LoVo (cell line): ENCODE results near the gene LINGO3.

Experiments used
- DNase-seq: peaks from one replicate; pipeline ENCODE4 v3.0.0-alpha.2; 2016; ENCODE audit warnings: low spot score

LINGO3 gene

DNA sequence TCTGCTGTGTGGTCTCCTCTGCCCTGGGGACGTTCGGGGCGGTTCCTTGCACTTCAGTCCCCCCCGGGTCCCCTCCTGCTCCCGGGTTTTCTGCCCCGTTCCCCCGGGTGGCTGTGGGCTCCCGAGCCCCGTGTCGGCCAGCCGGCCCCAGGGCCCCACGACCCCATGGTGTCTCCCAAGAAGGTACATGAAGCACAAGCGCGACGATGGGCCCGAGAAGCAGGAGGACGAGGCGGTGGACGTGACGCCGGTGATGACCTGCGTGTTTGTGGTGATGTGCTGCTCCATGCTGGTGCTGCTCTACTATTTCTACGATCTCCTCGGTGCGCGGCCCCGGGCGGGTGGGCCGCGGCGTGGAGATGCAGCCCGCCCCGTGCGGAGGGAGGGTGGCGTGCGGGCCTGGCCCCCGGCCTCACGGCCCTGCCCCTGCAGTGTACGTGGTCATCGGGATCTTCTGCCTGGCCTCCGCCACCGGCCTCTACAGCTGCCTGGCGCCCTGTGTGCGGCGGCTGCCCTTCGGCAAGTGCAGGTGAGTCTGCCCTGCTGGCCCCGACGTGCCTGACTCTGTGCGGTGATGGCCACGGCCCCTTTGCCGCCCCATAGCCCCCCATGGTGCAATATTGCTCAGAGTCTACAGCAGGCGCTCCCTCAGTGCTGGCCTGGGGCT, 31.8 kb upstream of the LINGO3 start:
- no peak for DNase-seq

GRCh38 chr19:2338751-2339643, 31.0 kb upstream of the LINGO3 start:
- no peak for DNase-seq

- DNase-seq, result no peak
These were observed 30.2 kb upstream of the LINGO3 start for GRCh38 chr19:2338055-2338615.

GRCh38 chr19:2337329-2337707, 29.4 kb upstream of the LINGO3 start:
- DNase-seq, result no peak

GRCh38 chr19:2336528-2337328, 28.8 kb upstream of the LINGO3 start:
- DNase-seq, result no peak

DNA sequence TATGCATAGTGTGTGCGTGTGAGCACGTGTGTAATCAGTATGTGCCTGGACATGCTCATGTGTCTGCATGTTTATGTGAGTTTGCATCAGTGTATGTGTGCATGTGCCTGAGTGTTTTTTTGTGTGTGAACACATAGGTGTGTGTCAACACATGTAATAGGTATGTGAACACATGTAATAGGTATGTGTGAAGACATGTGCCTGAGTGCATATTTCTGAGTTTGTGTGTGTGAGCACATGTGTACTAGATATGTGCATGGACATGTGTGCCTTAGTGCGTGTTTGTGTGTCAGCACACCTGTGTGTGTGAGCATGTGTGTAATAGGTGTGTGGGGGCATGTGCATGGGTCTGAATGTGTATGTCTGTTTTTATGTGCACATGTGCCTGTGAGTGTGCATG, 27.9 kb upstream of the LINGO3 start:
- no peak for DNase-seq

DNA sequence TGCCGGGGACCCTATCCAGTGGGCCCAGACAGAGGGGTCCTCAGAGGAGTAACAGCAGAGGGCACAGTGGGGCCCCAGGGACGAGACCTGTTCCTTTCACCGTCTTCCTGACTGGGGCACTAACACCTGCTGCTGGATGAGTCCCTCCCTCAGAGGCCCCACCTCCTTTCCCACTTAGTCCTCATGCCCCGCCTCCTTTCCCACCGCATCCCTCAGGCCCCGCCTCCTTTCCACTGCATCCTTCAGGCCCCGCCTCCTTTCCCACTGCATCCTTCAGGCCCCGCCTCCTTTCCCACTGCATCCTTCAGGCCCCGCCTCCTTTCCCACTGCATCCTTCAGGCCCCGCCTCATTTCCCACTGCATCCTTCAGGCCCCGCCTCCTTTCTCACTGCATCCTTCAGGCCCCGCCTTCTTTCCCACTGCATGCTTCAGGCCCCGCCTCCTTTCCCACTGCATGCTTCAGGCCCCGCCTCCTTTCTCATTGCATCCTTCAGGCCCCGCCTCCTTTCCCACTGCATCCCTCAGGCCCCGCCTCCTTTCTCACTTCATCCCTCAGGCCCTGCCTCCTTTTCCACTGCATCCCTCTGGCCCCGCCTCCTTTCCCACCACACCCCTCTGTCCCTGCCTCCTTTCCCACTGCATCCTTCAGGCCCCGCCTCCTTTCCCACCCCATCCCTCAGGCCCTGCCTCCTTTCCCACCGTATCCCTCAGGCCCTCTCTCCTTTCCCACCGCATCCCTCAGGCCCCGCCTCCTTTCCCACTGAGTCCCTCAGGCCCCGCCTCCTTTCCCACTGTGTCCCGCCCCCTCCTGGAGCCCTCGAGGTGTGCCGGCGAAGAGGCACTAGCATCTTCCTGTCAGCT, 27.3 kb upstream of the LINGO3 start:
- no peak for DNase-seq

- no peak for DNase-seq
These were observed 26.5 kb upstream of the LINGO3 start for GRCh38 chr19:2334426-2334825.

DNA sequence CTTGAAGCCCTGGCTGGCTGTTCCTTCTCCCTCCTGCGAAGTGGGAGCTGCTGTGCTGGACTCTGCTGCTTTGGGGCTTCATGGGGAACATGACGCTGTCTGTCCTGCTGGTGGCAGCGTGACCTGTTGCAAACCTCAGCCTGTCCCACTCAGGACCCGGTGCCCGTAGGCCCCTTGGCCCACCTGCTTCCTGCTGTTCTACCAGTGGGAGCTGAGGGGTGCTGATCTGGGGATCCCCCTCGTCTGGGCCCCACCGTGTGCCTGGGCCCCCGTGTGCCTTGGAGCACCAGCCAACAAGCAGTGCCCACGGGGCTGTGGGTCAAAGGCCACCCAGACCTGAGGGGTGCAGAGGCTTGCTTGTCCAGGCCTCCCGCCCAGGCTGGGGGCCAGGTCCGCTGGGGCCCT, 25.9 kb upstream of the LINGO3 start:
- no peak for DNase-seq

- no peak for DNase-seq
These were observed 25.3 kb upstream of the LINGO3 start for GRCh38 chr19:2333027-2333806.

GRCh38 chr19:2332341-2333026, 24.5 kb upstream of the LINGO3 start:
- no peak for DNase-seq

DNA sequence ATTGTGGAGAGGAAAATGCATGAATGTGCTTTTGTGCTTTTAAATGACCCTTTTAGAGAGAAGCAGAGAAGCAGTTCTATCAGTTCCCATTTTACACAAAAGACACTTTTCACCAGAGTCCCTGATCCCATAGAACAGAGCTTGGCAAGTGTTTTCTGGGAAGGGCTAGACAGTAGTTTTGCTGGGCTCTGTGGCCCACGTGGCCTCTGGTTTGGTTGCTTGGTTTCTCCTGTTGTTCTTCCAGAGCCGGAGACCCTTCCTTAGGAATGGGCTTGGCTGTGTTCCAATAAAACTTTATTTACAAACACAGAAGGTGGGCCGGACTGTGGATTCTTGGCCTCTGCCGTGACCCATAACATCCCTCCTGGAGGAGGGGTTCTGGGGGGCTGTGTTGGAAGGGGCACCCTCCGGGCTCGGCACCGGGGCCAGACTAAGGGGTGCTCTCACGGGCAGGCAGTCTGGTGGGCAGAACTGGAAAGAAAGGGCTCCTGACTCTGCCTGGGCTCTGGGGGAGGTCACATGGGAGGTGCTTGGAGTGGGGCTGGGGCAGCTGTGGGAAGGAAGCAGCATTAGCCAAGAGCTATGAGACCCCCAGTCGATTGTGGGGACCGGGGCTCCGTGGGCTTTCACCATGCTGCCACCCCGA, 23.8 kb upstream of the LINGO3 start:
- no peak for DNase-seq

- DNase-seq, result peak; percentile 84
These were observed 22.8 kb upstream of the LINGO3 start for GRCh38 chr19:2330632-2331284.

DNA sequence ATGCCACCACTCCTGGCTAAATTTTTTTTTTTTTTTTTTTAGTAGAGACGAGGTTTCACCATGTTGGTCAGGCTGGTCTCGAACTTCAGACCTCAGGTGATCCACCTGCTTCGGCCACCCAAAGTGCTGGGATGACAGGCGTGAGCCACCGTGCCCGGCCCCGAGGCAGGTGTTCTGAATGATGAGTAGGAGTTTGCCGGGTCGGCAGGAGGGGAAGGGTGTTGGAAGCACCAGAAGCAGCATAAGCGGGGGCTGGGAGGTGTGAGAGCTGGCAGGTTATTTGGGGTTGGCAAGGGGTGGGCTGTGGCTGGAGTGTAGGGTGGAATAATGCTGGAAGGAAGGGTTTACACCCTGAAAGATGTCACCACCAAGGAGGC, 22.3 kb upstream of the LINGO3 start:
- no peak for DNase-seq

DNA sequence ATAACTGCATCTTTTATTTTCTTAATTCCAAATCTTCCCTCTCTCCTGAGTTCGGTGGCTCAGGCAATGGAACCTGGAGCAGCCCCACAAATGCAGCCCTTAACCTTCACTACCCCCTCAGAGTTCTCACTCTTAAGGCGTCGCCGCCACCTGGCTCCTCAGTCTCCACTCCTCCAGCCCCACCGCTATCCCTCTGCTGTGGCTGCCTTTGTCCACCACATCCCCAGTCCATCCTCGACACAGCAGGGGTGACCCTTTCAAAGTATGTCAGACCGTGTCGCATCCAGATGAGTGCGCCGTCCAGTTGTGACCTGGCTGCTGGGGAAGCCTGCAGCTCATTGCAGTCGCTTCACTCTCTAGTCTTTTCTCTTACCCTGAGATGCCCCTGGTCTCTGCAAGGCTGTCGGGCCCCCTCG, 21.6 kb upstream of the LINGO3 start:
- DNase-seq, result no peak

DNA sequence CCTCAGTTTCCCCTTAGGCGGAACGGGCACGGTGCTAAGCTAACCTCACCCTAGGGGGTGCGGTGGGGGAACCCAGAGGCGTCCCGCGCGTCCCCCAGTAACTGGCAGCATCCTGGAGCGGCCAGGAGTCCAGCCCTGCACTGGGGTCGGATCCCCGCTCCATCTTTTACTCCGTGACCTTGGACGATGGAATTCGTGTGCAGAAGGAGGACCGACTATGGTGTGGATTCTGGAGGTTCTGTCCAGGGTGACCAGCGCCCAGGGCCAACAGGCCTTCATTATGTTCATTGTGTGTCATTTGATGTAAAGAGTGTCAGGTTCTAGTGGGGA, 21.2 kb upstream of the LINGO3 start:
- no peak for DNase-seq

- peak; percentile 93 for DNase-seq
These were observed 20.6 kb upstream of the LINGO3 start, which contains the start of the genes LSM7 and SPPL2B for GRCh38 chr19:2328401-2329148. Gene LSM7, minus strand, starts transcription at chr19:2328586. Its CDS starts 20 bp downstream, at chr19:2328566. Gene SPPL2B, plus strand, starts transcription at chr19:2328684. Its CDS starts 26 bp downstream, at chr19:2328710.

- DNase-seq, result peak; percentile 86
These were observed 19.9 kb upstream of the LINGO3 start for GRCh38 chr19:2327773-2328400.
